ENCODE data around the gene NLRP6.
"Not testable (repeated sequence)": the region's sequence is repeated elsewhere in the genome, so short reads cannot be mapped to it uniquely, and the experiment has no call there.

Gene NLRP6

DNA sequence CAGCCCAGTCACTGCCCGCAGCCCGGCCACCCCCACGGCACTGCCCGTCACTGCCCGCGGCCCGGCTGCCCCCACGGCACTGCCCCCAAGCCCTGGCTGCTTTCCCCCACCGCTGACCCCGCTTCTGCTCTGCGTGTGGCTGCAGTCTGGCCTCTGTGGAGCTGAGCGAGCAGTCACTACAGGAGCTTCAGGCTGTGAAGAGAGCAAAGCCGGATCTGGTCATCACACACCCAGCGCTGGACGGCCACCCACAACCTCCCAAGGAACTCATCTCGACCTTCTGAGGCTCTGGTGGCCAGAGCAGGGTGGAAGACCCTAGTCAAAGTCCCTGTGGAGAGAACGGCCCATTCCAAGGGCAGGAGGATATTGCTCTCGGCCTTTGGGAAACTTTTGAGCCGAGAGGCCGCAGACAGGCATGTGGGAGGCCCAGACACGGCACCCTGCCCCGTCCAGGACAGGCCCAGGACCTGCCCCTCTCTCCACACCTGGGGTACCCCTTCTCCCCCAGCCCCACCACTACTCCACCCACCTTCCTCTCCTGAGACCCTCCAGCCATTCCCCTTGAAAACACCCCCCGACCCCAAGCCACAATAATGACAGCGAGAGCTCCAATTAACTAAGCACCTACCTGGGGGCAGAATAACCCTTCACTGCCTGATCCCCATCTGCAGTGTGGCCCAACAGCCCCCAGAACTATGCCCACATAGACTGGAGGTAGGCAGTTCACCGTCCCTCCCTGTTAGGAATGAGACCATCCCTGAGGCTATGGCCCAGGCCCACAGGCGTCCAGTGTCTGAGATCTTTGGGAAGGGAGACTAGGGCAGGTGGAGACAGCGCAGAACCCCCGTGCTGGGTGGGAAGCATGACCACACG lies 7.0 kb downstream of the NLRP6 start:
- H3K4me1 ChIP-seq (ENCODE audit: control insufficient read depth, low read depth, low read length): peaks cover 12% of the 10 kb centered on the region
- H3K4me3 ChIP-seq (ENCODE audit: low read length): no peak overlapping the region
- no peak overlapping the region for H3K9ac ChIP-seq (ENCODE audit: low read length)
- no peaks in the 10 kb centered on the region for H3K9me3 ChIP-seq (ENCODE audit: control insufficient read depth, low read depth, low read length)
- no peaks in the 10 kb centered on the region for H3K36me3 ChIP-seq (ENCODE audit: control insufficient read depth, low read depth, low read length)
- H3K27me3 ChIP-seq (ENCODE audit: control insufficient read depth, insufficient read depth, low read length): peaks cover 40% of the 10 kb centered on the region
- no peak overlapping the region for H3K27ac ChIP-seq (ENCODE audit: low read length)

DNA sequence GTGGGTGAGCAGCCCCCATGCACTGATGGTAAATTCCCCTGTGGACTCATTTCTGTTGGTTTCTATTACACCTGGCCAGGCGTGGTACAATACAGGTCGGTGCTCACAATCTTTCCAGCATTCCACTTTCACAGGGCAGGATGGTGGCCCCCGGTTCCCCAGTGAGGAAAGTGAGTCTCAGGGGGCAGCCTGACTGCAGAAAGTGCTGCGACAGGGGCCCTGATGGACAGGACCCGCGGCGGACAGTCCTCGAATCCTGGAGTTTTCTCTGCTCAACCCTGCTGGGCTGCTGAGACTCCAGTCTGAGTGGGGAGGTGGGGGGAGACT lies 7.7 kb downstream of the NLRP6 start:
- peaks cover 34% of the 10 kb centered on the region for H3K27me3 ChIP-seq (ENCODE audit: control insufficient read depth, insufficient read depth, low read length)
- no peaks in the 10 kb centered on the region for H3K36me3 ChIP-seq (ENCODE audit: control insufficient read depth, low read depth, low read length)
- H3K9ac ChIP-seq (ENCODE audit: low read length): no peak overlapping the region
- no peaks in the 10 kb centered on the region for H3K9me3 ChIP-seq (ENCODE audit: control insufficient read depth, low read depth, low read length)
- no peak overlapping the region for H3K4me3 ChIP-seq (ENCODE audit: low read length)
- H3K27ac ChIP-seq (ENCODE audit: low read length): no peak overlapping the region
- H3K4me1 ChIP-seq (ENCODE audit: control insufficient read depth, low read depth, low read length): peaks cover 12% of the 10 kb centered on the region

DNA sequence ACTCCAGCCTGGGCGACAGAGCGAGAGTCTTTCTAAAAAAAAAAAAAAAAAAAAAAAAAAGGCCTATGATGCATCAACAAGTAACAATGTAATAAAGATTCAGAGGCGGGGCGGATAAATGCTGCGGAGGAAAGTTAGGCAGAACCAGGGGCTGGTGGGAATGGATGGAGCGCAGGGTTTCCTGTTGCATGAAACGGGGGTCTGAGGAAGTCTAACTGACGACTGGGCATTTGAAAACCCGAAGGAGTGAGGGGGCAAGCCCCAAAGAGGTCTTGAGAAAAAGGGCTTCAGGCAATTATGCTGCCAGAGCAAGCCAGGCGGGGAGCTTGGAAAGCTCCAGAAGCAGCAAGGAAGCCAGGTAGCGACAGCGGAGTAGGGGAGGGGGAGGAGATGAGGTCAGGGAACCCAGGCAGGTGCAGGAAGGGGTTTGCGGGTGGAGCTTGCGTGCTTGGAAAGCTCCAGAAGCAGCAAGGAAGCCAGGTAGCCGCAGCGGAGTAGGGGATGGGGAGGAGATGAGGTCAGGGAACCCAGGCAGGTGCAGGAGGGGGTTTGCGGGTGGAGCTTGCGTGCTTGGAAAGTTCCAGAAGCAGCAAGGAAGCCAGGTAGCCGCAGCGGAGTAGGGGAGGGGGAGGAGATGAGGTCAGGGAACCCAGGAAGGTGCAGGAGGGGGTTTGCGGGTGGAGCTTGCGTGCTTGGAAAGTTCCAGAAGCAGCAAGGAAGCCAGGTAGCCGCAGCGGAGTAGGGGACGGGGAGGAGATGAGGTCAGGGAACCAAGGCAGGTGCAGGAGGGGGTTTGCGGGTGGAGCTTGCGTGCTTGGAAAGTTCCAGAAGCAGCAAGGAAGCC lies 9.0 kb downstream of the NLRP6 start:
- H3K36me3 ChIP-seq (ENCODE audit: control insufficient read depth, low read depth, low read length); H3K27ac ChIP-seq (ENCODE audit: low read length); H3K9me3 ChIP-seq (ENCODE audit: control insufficient read depth, low read depth, low read length); H3K4me3 ChIP-seq (ENCODE audit: low read length); H3K9ac ChIP-seq (ENCODE audit: low read length): not testable (repeated sequence)
- Histone ChIP-seq H3K4me1 (ENCODE audit: control insufficient read depth, low read depth, low read length) (peaks cover 12% of the 10 kb centered on the region), H3K27me3 (ENCODE audit: control insufficient read depth, insufficient read depth, low read length) (peaks cover 21% of the 10 kb centered on the region)

DNA sequence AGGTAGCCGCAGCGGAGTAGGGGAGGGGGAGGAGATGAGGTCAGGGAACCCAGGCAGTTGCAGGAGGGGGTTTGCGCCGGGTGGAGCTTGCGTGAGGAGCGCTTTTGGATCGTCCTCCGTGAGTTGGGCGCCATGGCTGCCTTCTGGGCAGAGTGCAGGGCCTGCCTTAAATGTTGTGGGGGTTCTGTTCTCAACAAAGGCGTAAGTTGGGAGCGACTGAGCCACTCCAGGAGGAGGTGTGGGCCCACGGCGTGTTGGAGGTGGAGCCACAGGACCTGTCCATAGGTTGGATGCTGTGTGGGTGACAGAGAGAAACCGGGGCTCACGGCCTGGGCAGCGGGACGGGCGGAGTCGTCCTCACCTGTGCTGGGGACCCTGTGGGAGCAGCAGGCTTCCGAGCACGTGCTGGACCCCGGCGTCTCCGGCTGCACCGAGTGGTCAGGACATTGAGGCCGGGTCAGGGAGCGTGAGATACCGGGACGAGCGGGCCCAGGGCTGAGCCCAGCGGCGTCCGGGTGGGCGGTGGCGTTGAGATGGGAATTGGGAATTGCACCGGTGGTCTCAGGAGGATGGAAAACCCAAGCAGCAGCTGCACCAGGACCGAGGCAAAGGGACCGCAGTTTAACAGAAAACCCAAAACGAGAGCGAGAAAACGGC lies 9.7 kb downstream of the NLRP6 start:
- Histone ChIP-seq H3K27ac (ENCODE audit: low read length) (no peak overlapping the region), H3K36me3 (ENCODE audit: control insufficient read depth, low read depth, low read length) (peaks cover 9% of the 10 kb centered on the region), H3K27me3 (ENCODE audit: control insufficient read depth, insufficient read depth, low read length) (peaks cover 17% of the 10 kb centered on the region), H3K4me1 (ENCODE audit: control insufficient read depth, low read depth, low read length) (peaks cover 12% of the 10 kb centered on the region), H3K9ac (ENCODE audit: low read length) (no peak overlapping the region), H3K4me3 (ENCODE audit: low read length) (peak overlapping the region; percentile 63), H3K9me3 (ENCODE audit: control insufficient read depth, low read depth, low read length) (no peaks in the 10 kb centered on the region)

DNA sequence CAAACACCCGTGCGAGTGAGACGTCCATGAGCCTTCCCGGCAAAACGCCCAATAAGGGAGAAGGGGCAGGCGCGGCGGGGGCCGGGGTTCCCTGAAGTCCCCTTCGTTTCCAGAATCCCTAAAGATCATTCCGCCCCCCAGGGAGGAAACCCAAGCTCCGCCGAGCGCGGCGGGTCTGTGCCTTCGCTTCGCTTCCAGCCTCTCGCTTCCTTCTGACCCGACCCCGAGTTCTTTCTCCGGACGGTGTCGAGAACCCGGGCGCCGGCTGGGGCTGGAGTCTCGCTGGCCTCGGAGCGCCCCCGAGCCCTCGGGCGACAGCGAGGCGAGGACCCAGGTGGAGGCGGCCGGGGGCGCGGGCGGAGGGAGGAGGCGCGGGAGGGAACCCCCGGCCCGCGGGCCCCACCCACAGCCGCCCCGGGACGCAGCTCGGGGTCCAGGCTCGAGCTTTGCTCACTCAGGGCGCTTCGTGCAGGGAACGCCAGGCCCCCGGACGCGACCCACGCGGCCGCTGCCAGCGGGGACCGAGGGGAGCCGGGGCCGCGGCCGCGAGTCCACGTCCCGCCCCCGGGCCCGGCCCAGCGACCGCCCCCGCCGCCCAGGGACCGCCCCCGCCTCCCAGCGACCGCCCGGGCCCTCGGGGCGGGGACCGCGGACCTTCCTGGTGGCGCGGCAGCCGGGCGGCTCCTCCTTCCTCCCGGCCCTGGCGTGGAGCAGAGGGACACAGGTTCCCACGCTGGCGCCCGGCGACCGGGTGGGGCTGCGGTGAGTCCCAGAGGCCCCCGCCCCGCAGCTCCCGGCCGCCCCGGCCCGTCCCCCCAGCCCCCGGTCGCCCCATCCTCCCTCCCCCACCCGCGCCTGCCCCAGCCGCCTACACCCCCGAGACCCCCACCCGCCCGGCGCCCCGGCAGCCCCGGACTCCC lies 10.5 kb downstream of the NLRP6 start, which contains the start of gene PGGHG:
Gene PGGHG (plus strand): TSS at position 649 of the 920 bp plus-strand sequence. CDS start 691 bp downstream, outside the sequence.
- Histone ChIP-seq H3K9ac (ENCODE audit: low read length) (no peak within 1 kb of the TSS), H3K9me3 (ENCODE audit: control insufficient read depth, low read depth, low read length) (no peaks in the 10 kb centered on the region), H3K27ac (ENCODE audit: low read length) (no peak within 1 kb of the TSS), H3K4me1 (ENCODE audit: control insufficient read depth, low read depth, low read length) (peaks cover 12% of the 10 kb centered on the region), H3K27me3 (ENCODE audit: control insufficient read depth, insufficient read depth, low read length) (peaks cover 17% of the 10 kb centered on the region), H3K4me3 (ENCODE audit: low read length) (peak within 1 kb of the TSS; percentile 63), H3K36me3 (ENCODE audit: control insufficient read depth, low read depth, low read length) (peaks cover 14% of the 10 kb centered on the region)

DNA sequence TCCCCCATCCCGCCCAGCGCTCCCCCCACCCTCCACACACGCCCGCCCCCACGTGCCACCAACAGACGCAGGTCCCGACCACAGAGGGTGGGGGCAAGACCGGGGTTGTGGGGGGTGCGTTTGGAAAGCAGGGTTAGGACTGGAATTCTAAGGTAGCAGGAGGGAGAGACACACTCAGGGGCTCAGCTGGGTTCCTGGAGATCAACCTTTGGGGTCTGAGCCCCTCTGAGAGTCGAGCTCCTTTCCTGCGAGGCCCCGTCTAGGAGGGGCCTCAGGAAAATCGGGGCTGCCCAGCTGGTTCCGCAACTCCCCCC lies 11.1 kb downstream of the NLRP6 start:
- no peak overlapping the region for H3K9ac ChIP-seq (ENCODE audit: low read length)
- H3K36me3 ChIP-seq (ENCODE audit: control insufficient read depth, low read depth, low read length): peaks cover 14% of the 10 kb centered on the region
- peaks cover 17% of the 10 kb centered on the region for H3K27me3 ChIP-seq (ENCODE audit: control insufficient read depth, insufficient read depth, low read length)
- H3K4me3 ChIP-seq (ENCODE audit: low read length): no peak overlapping the region
- H3K4me1 ChIP-seq (ENCODE audit: control insufficient read depth, low read depth, low read length): peaks cover 12% of the 10 kb centered on the region
- H3K9me3 ChIP-seq (ENCODE audit: control insufficient read depth, low read depth, low read length): no peaks in the 10 kb centered on the region
- no peak overlapping the region for H3K27ac ChIP-seq (ENCODE audit: low read length)

DNA sequence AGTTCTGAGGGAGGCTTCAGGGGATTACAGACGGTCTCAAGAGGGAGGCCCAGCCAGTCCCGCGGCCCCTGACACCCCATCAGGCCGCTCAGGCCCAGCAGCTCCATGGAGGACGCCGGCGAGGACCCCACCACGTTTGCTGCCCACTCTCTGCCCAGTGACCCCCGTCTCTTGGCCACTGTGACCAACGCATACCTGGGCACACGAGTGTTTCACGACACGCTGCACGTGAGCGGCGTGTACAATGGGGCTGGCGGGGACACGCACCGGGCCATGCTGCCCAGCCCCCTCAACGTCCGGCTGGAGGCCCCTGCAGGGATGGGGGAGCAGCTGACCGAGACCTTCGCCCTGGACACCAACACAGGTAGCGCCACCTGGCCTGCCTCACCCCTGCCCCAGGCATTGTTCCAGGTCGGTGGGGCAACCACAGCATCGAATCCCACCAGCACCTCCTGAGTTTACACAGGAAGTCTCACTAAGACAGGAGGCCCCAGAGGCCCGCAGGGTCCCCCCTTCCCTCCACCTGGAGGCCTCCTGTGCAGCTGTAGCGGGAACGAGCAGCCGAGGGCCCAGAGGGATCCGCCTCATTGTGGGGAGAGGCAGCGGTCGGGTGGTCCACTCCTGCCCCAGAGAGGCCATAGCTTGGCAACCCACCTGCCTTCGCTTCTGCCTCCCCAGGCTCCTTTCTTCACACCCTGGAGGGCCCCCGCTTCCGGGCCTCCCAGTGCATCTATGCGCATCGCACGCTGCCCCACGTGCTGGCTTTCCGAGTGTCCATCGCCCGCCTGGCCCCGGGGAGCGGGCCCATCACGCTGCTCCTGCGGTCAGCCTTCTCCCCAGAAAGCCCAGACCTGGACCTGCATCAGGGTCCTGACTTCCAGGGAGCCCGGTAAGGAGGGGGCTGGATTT lies 11.8 kb downstream of the NLRP6 start:
- no peaks in the 10 kb centered on the region for H3K9me3 ChIP-seq (ENCODE audit: control insufficient read depth, low read depth, low read length)
- H3K36me3 ChIP-seq (ENCODE audit: control insufficient read depth, low read depth, low read length): peaks cover 17% of the 10 kb centered on the region
- peaks cover 12% of the 10 kb centered on the region for H3K4me1 ChIP-seq (ENCODE audit: control insufficient read depth, low read depth, low read length)
- no peak overlapping the region for H3K4me3 ChIP-seq (ENCODE audit: low read length)
- no peak overlapping the region for H3K27ac ChIP-seq (ENCODE audit: low read length)
- H3K27me3 ChIP-seq (ENCODE audit: control insufficient read depth, insufficient read depth, low read length): peaks cover 17% of the 10 kb centered on the region
- no peak overlapping the region for H3K9ac ChIP-seq (ENCODE audit: low read length)

DNA sequence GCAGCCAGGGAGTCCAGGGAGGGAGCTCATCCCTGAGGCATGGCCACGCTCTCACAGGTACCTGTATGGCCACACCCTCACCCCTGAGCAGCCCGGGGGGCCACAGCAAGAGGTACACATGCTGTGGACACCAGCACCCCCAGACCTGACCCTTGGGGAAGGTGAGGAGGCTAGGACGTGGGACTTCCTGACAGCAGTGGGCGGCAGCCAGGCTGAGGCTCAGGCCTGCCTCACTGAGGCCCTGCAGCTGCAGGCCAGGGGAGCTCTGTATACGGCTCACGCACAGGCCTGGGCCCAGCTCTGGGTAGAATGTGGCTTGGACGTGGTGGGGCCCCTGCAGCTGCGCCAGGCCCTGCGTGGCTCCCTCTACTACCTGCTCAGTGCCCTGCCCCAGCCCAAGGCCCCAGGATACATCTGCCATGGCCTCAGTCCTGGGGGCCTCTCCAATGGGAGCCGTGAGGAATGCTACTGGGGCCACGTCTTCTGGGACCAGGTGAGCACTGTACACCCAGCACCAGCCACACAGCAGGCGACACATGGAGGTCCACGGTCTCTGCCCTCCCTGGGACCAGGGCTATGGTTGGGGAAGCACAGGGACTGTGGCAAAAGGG lies 12.5 kb downstream of the NLRP6 start:
- Histone ChIP-seq H3K36me3 (ENCODE audit: control insufficient read depth, low read depth, low read length) (peaks cover 19% of the 10 kb centered on the region), H3K27me3 (ENCODE audit: control insufficient read depth, insufficient read depth, low read length) (peaks cover 17% of the 10 kb centered on the region), H3K4me1 (ENCODE audit: control insufficient read depth, low read depth, low read length) (peaks cover 12% of the 10 kb centered on the region), H3K27ac (ENCODE audit: low read length) (no peak overlapping the region), H3K4me3 (ENCODE audit: low read length) (no peak overlapping the region), H3K9ac (ENCODE audit: low read length) (no peak overlapping the region), H3K9me3 (ENCODE audit: control insufficient read depth, low read depth, low read length) (no peaks in the 10 kb centered on the region)

DNA sequence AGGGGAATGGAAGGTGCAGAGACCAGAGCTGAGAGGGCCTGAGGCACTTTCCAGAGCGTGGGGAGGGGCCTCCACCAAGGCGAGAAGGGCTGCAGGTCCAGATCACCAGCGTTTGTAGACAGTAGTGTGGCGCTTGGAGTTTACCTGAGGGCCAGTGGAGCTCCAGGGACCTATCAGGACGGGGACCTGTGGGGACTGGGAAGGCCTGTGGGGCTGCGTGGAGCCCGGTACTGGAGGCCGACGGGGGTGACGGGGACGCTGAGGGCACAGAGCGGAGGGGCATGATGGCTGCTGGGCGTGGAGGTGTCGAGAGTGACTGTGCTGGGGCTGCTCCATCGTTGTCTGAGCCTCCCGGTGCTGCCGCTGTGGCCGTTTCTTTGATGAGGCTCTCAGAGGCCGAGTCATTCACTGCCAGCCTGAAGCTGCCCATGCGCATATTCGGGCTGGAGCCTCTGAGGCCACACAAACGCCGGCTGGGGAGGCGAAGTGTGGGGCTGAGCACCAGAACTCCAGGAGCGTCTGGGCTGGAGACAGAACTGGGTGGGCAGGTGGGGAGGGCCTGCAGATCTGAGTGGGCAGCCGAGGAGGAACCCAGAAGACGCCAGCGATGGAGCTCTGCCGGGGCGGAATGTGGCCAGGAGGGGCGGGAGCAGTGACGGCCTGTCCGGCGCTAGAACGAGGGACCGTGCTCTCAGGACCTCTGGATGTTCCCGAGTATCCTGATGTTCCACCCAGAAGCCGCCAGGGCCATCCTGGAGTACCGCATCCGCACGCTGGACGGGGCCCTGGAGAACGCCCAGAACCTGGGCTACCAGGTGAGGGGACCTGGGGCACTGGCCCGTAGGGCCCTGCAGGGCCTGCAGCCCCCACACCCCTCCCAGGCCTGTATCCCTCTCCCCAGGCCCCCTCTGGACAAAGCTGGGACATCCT lies 13.3 kb downstream of the NLRP6 start:
- peaks cover 12% of the 10 kb centered on the region for H3K4me1 ChIP-seq (ENCODE audit: control insufficient read depth, low read depth, low read length)
- H3K36me3 ChIP-seq (ENCODE audit: control insufficient read depth, low read depth, low read length): peaks cover 19% of the 10 kb centered on the region
- H3K27ac ChIP-seq (ENCODE audit: low read length): no peak overlapping the region
- no peak overlapping the region for H3K4me3 ChIP-seq (ENCODE audit: low read length)
- no peaks in the 10 kb centered on the region for H3K9me3 ChIP-seq (ENCODE audit: control insufficient read depth, low read depth, low read length)
- H3K27me3 ChIP-seq (ENCODE audit: control insufficient read depth, insufficient read depth, low read length): peaks cover 17% of the 10 kb centered on the region
- H3K9ac ChIP-seq (ENCODE audit: low read length): no peak overlapping the region

Measured in iPS-18a (cell line).